ENCODE measurements around the gene ETNK2.

The ETNK2 gene

GRCh38 chr1:204151552-204152309 lies at the start of gene ETNK2:
TSS of gene ETNK2 (minus strand) at chr1:204152044. CDS start at chr1:204151852, 192 bp downstream.
- peak; percentile 50 for DNase-seq

- no peak for DNase-seq
Measured at GRCh38 chr1:204201348-204202040, 49.6 kb upstream of the ETNK2 start.

GRCh38 chr1:204199579-204199978 lies 47.7 kb upstream of the ETNK2 start:
- DNase-seq, result no peak

GRCh38 chr1:204198348-204199340 lies 46.8 kb upstream of the ETNK2 start:
- no peak for DNase-seq

- no peak for DNase-seq
Measured at GRCh38 chr1:204197068-204197467, 45.2 kb upstream of the ETNK2 start.

- DNase-seq, result no peak
Measured at GRCh38 chr1:204196068-204196795, 44.4 kb upstream of the ETNK2 start, which contains the start of gene KISS1. TSS of gene KISS1 (minus strand) at chr1:204196491. CDS start at chr1:204192876, 3,615 bp downstream.

GRCh38 chr1:204194771-204195170 lies 42.9 kb upstream of the ETNK2 start:
- no peak for DNase-seq

GRCh38 chr1:204194080-204194479 lies 42.2 kb upstream of the ETNK2 start:
- no peak for DNase-seq

GRCh38 chr1:204192589-204193352 lies 40.9 kb upstream of the ETNK2 start:
- no peak for DNase-seq

GRCh38 chr1:204192046-204192445 lies 40.2 kb upstream of the ETNK2 start:
- no peak for DNase-seq

GRCh38 chr1:204191456-204191855 lies 39.6 kb upstream of the ETNK2 start:
- no peak for DNase-seq

GRCh38 chr1:204190212-204191211 lies 38.7 kb upstream of the ETNK2 start:
- no peak for DNase-seq

GRCh38 chr1:204188959-204189639 lies 37.3 kb upstream of the ETNK2 start:
- DNase-seq, result no peak

GRCh38 chr1:204186597-204186996 lies 34.8 kb upstream of the ETNK2 start:
- no peak for DNase-seq

GRCh38 chr1:204181116-204181515 lies 29.3 kb upstream of the ETNK2 start:
- no peak for DNase-seq

- no peak for DNase-seq
Measured at GRCh38 chr1:204180133-204180532, 28.3 kb upstream of the ETNK2 start.

- DNase-seq, result no peak
Measured at GRCh38 chr1:204178487-204179281, 26.8 kb upstream of the ETNK2 start.

GRCh38 chr1:204177133-204177532 lies 25.3 kb upstream of the ETNK2 start:
- DNase-seq, result no peak

GRCh38 chr1:204176049-204176448 lies 24.2 kb upstream of the ETNK2 start:
- no peak for DNase-seq

Data from SHP77 treated with DMSO at 0.1 percent for 48 hours (cell line).